ENCODE results near the gene MARVELD1. TPM values are rescaled to one million over a fixed set of nuclear protein-coding genes. Genes with fewer than 3 reads are reported as not detected.

The MARVELD1 gene
- total RNA-seq, 2 experiments from 2014 or later = 2.6 to 3.3 TPM

Other genes with a start within 250 kb of the MARVELD1 start
- gene MMS19, start 215.3 kb upstream of the MARVELD1 start, total RNA-seq = 10 to 100 TPM; 87.9 to 89.7 TPM
- 1 to 10 TPM; 1.1 to 1.4 TPM for gene UBTD1, start 214.8 kb upstream of the MARVELD1 start, total RNA-seq
- gene ANKRD2, start 141.0 kb upstream of the MARVELD1 start, total RNA-seq = under 1 TPM in 1 of 2 experiments, not detected in 1; 0.23 TPM
- gene HOGA1, start 129.3 kb upstream of the MARVELD1 start, total RNA-seq = not detected
- gene C10orf62, start 124.0 kb upstream of the MARVELD1 start, total RNA-seq = not detected
- gene MORN4, start 80.2 kb upstream of the MARVELD1 start, total RNA-seq = 1 to 10 TPM; 1.7 to 2.2 TPM
- gene PI4K2A, start 73.1 kb upstream of the MARVELD1 start, total RNA-seq = 10 to 100 TPM in 1 of 2 experiments, 1 to 10 TPM in 1; 9.3 to 10.9 TPM
- gene AVPI1, start 26.5 kb upstream of the MARVELD1 start, total RNA-seq = 1 to 10 TPM; 2.4 to 2.9 TPM
- gene ZFYVE27, start 23.4 kb downstream of the MARVELD1 start, total RNA-seq = 10 to 100 TPM; 36.9 to 43.4 TPM
- under 1 TPM; 0.22 to 0.23 TPM for gene SFRP5, start 58.3 kb downstream of the MARVELD1 start, total RNA-seq
- gene GOLGA7B, start 136.1 kb downstream of the MARVELD1 start, total RNA-seq = 10 to 100 TPM; 10.8 to 12.0 TPM

Data from activated naive CD8-positive, alpha-beta T cell treated with anti-CD3 and anti-CD28 coated beads, Interleukin-2, amount 10 ng/mL, durations not matched to agents 7 days and 5 days (primary cell).